Panc1 (cell line): ENCODE measurements around the gene TBX1.

Experiments
- POLR2AphosphoS5 ChIP-seq: IDR thresholded peaks from 2 replicates; pipeline ENCODE4 v1.6.1; 2012; ENCODE audit warnings: mild to moderate bottlenecking, low read depth, low read length, moderate library complexity
- SIN3A ChIP-seq: IDR thresholded peaks from 2 replicates; pipeline ENCODE4 v1.6.1; 2012; ENCODE audit warnings: low read depth, mild to moderate bottlenecking, low read length, moderate library complexity, borderline replicate concordance; ENCODE audit not compliant: insufficient read depth
- TCF7L2 ChIP-seq: IDR thresholded peaks from 2 replicates; pipeline ENCODE4 v1.6.1; 2011; ENCODE audit warnings: mild to moderate bottlenecking, low read depth, low read length, inconsistent platforms
- TF ChIP-seq, protein P1 (sequence below): fragments of 450-650 bp; IDR thresholded peaks from 2 replicates; pipeline ENCODE4 v1.5.1; 2017; ENCODE audit warnings: mild to moderate bottlenecking
- TF ChIP-seq, protein P2 (sequence below), 2 experiments: IDR thresholded peaks; 2 replicates each; pipeline ENCODE4 v1.6.1; 2011 to 2012; ENCODE audit warnings: low read depth in 2 of 2, control low read depth in 1 of 2, low read length in 1 of 2, mild to moderate bottlenecking in 1 of 2, moderate library complexity in 1 of 2; ENCODE audit not compliant: insufficient read depth in 1 of 2

DNA sequence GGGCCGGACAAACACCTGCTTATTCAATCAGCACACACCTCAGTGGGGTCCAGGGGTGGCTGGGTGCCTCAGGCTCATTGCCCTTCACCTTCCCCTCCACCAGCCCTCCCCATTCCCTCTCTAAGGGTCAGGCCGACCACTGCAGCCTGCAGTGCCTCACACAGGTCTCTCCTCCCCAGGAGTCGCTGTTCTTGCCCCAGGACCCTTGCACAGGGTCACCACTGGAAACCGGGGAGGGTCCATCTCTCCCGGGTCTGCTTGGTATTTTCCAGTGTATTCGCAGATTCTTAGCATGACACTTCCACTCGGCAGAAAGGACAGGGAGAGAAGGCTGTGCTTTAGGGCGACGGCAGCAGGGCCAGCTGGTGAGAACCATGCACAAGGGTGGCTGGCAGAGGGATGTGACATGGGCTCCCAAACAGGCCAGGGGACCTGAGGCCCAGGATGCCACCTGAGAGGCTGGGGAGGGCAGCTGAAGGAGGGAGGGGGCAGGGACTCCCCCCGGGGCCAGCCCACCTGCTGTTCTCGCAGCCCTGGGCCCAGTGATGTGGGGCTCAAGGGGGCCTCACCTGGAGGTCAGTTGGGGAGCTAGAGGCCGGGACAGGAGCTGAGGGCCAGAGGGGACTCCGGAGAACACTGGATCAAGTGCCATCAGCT is 16.1 kb upstream of the TBX1 start:
- TF ChIP-seq, protein P1, sequence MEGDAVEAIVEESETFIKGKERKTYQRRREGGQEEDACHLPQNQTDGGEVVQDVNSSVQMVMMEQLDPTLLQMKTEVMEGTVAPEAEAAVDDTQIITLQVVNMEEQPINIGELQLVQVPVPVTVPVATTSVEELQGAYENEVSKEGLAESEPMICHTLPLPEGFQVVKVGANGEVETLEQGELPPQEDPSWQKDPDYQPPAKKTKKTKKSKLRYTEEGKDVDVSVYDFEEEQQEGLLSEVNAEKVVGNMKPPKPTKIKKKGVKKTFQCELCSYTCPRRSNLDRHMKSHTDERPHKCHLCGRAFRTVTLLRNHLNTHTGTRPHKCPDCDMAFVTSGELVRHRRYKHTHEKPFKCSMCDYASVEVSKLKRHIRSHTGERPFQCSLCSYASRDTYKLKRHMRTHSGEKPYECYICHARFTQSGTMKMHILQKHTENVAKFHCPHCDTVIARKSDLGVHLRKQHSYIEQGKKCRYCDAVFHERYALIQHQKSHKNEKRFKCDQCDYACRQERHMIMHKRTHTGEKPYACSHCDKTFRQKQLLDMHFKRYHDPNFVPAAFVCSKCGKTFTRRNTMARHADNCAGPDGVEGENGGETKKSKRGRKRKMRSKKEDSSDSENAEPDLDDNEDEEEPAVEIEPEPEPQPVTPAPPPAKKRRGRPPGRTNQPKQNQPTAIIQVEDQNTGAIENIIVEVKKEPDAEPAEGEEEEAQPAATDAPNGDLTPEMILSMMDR: no peak
- TF ChIP-seq SIN3A: no peak
- TF ChIP-seq POLR2AphosphoS5: no peak
- TF ChIP-seq TCF7L2: no peak
- TF ChIP-seq, protein P2, sequence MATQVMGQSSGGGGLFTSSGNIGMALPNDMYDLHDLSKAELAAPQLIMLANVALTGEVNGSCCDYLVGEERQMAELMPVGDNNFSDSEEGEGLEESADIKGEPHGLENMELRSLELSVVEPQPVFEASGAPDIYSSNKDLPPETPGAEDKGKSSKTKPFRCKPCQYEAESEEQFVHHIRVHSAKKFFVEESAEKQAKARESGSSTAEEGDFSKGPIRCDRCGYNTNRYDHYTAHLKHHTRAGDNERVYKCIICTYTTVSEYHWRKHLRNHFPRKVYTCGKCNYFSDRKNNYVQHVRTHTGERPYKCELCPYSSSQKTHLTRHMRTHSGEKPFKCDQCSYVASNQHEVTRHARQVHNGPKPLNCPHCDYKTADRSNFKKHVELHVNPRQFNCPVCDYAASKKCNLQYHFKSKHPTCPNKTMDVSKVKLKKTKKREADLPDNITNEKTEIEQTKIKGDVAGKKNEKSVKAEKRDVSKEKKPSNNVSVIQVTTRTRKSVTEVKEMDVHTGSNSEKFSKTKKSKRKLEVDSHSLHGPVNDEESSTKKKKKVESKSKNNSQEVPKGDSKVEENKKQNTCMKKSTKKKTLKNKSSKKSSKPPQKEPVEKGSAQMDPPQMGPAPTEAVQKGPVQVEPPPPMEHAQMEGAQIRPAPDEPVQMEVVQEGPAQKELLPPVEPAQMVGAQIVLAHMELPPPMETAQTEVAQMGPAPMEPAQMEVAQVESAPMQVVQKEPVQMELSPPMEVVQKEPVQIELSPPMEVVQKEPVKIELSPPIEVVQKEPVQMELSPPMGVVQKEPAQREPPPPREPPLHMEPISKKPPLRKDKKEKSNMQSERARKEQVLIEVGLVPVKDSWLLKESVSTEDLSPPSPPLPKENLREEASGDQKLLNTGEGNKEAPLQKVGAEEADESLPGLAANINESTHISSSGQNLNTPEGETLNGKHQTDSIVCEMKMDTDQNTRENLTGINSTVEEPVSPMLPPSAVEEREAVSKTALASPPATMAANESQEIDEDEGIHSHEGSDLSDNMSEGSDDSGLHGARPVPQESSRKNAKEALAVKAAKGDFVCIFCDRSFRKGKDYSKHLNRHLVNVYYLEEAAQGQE (IDR thresholded peaks at IDR 0.05; ENCODE audit: insufficient read depth in 1 of 2, low read depth in 2 of 2, low read length in 1 of 2): no peak
